Measurements from ENCODE around the gene SEC14L1. TPM values are rescaled to one million over a fixed set of nuclear protein-coding genes. Genes with fewer than 3 reads are reported as not detected.
"Not testable (repeated sequence)": the region's sequence is repeated elsewhere in the genome, so short reads cannot be mapped to it uniquely, and the experiment has no call there.

SEC14L1 gene
- total RNA-seq, 2 donors from 2014 or later: 91.6 to 117 TPM

GRCh38 chr17:77124192-77124889 lies 16.4 kb upstream of the SEC14L1 start:
- H3K9me3 Mint-ChIP-seq: no peaks in the 10 kb centered on the region
- no peak overlapping the region for H3K27ac Mint-ChIP-seq
- H3K36me3 Mint-ChIP-seq: no peaks in the 10 kb centered on the region
- H3K4me1 Mint-ChIP-seq (ENCODE audit: low read depth in 2 of 2): peaks cover 17 to 23% of the 10 kb centered on the region in 2 donors
- no peak overlapping the region for H3K4me3 Mint-ChIP-seq
- DNase-seq (ENCODE audit: low spot score) (no peak), ATAC-seq (no peak)
- no peaks in the 10 kb centered on the region for H3K27me3 Mint-ChIP-seq

DNA sequence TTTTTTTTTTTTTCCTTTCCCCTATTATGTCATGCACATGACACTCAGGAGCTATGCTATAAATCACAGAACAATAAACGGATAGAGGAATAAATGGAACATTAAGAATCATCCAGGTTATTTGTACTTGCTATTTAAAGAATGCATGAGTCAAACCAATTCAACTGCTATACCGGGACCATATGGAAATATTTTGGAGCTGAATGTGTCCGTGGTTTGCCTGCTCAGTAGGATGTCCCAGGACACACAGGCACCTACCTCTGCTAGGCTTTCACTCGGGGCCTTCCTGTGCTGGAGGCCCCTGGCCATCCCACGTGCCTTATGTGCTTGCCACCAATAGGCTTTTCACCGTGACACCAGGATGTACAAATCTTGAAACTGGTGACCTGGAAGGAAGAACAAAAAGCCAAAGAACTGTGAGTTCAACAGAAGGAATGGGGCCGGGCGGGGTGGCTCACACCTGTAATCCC lies 15.3 kb upstream of the SEC14L1 start:
- Mint-ChIP-seq H3K27ac (peak overlapping the region; percentile 46 to 50), H3K27me3 (no peaks in the 10 kb centered on the region), H3K36me3 (no peaks in the 10 kb centered on the region), H3K9me3 (no peaks in the 10 kb centered on the region), H3K4me1 (ENCODE audit: low read depth in 2 of 2) (peaks cover 17 to 27% of the 10 kb centered on the region in 2 donors), H3K4me3 (no peak overlapping the region)
- DNase-seq (ENCODE audit: low spot score) (no peak), ATAC-seq (no peak)

- DNase-seq (ENCODE audit: low spot score) (no peak), ATAC-seq (no peak)
- Mint-ChIP-seq H3K27ac (no peak overlapping the region), H3K27me3 (no peaks in the 10 kb centered on the region), H3K4me1 (ENCODE audit: low read depth in 2 of 2) (peaks cover 17 to 27% of the 10 kb centered on the region in 2 donors), H3K9me3 (no peaks in the 10 kb centered on the region), H3K4me3 (no peak overlapping the region), H3K36me3 (no peaks in the 10 kb centered on the region)
Observed at GRCh38 chr17:77126519-77126918, 14.2 kb upstream of the SEC14L1 start.

- Mint-ChIP-seq H3K27ac (peak overlapping the region; percentile 89 to 94), H3K4me1 (ENCODE audit: low read depth in 2 of 2) (peaks cover 17 to 23% of the 10 kb centered on the region in 2 donors), H3K4me3 (peak overlapping the region; percentile 79), H3K36me3 (no peaks in the 10 kb centered on the region), H3K27me3 (no peaks in the 10 kb centered on the region), H3K9me3 (no peaks in the 10 kb centered on the region)
- ATAC-seq: peak; percentile 92 to 97
- peak; percentile 72 for DNase-seq (ENCODE audit: low spot score)
Observed at GRCh38 chr17:77127735-77128361, 12.9 kb upstream of the SEC14L1 start.

GRCh38 chr17:77128896-77129567 lies 11.7 kb upstream of the SEC14L1 start:
- no peak for ATAC-seq
- H3K4me3 Mint-ChIP-seq: peak overlapping the region; percentile 4

GRCh38 chr17:77129568-77130301 lies 11.0 kb upstream of the SEC14L1 start:
- H3K36me3 Mint-ChIP-seq: no peaks in the 10 kb centered on the region
- H3K27me3 Mint-ChIP-seq: no peaks in the 10 kb centered on the region
- no peak overlapping the region for H3K4me3 Mint-ChIP-seq
- no peak for ATAC-seq
- H3K9me3 Mint-ChIP-seq: no peaks in the 10 kb centered on the region
- peaks cover 17 to 21% of the 10 kb centered on the region in 2 donors for H3K4me1 Mint-ChIP-seq (ENCODE audit: low read depth in 2 of 2)
- peak overlapping the region in 1 of 2 donors; percentile 50 for H3K27ac Mint-ChIP-seq
- no peak for DNase-seq (ENCODE audit: low spot score)

More at GRCh38 chr17:77128896-77129567, 11.7 kb upstream of the SEC14L1 start:
- Mint-ChIP-seq H3K4me1 (ENCODE audit: low read depth in 2 of 2) (peaks cover 17 to 23% of the 10 kb centered on the region in 2 donors), H3K27me3 (no peaks in the 10 kb centered on the region), H3K36me3 (no peaks in the 10 kb centered on the region), H3K27ac (peak overlapping the region; percentile 89 to 94), H3K9me3 (no peaks in the 10 kb centered on the region)
- no peak for DNase-seq (ENCODE audit: low spot score)

- H3K27ac Mint-ChIP-seq: no peak overlapping the region
- H3K27me3 Mint-ChIP-seq: no peaks in the 10 kb centered on the region
- DNase-seq (ENCODE audit: low spot score): no peak
- no peaks in the 10 kb centered on the region for H3K9me3 Mint-ChIP-seq
- no peak overlapping the region for H3K4me3 Mint-ChIP-seq
- no peak for ATAC-seq
- peaks cover 24 to 26% of the 10 kb centered on the region in 2 donors for H3K4me1 Mint-ChIP-seq (ENCODE audit: low read depth in 2 of 2)
- no peaks in the 10 kb centered on the region for H3K36me3 Mint-ChIP-seq
Observed at GRCh38 chr17:77130525-77130924, 10.2 kb upstream of the SEC14L1 start.

- H3K27me3 Mint-ChIP-seq: no peaks in the 10 kb centered on the region
- no peaks in the 10 kb centered on the region for H3K36me3 Mint-ChIP-seq
- peaks cover 35 to 36% of the 10 kb centered on the region in 2 donors for H3K4me1 Mint-ChIP-seq (ENCODE audit: low read depth in 2 of 2)
- H3K4me3 Mint-ChIP-seq: no peak overlapping the region
- H3K27ac Mint-ChIP-seq: no peak overlapping the region
- no peaks in the 10 kb centered on the region for H3K9me3 Mint-ChIP-seq
- DNase-seq (ENCODE audit: low spot score): no peak
- ATAC-seq: no peak
Observed at GRCh38 chr17:77131904-77132303, 8.9 kb upstream of the SEC14L1 start.

GRCh38 chr17:77132411-77133086 lies 8.2 kb upstream of the SEC14L1 start:
- H3K4me1 Mint-ChIP-seq (ENCODE audit: low read depth in 2 of 2): peaks cover 31 to 32% of the 10 kb centered on the region in 2 donors
- DNase-seq (ENCODE audit: low spot score) (peak; percentile 23), ATAC-seq (no peak)
- H3K27ac Mint-ChIP-seq: no peak overlapping the region
- no peaks in the 10 kb centered on the region for H3K9me3 Mint-ChIP-seq
- H3K36me3 Mint-ChIP-seq: peaks cover 2% of the 10 kb centered on the region
- H3K4me3 Mint-ChIP-seq: no peak overlapping the region
- H3K27me3 Mint-ChIP-seq: no peaks in the 10 kb centered on the region

DNA sequence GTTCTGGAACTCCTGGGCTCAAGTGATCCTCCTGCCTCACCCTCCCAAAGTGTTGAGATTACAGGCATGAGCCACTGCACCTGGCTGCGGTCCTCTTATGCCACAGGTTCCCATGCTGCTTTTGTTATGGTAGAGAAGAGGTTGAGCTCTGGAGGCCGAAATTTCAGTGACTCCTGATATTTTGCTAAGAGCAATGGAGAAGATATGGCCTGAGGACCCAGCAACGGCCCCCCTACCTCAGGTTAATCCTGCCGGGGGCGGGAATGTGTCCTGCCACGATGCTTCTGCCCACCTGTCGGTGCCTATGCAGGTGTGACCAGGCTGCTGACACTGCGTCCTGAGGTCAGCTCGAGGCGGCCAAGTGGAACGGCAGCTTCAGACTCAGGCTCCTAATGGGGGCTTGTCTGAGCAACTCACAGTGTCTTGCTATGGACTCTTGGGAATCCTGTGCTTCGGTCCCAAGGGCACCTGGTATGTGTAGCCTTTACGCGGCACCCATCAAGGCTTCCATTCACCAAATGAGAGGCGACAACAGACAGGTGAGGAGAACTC lies 7.6 kb upstream of the SEC14L1 start:
- H3K27ac Mint-ChIP-seq: no peak overlapping the region

DNA sequence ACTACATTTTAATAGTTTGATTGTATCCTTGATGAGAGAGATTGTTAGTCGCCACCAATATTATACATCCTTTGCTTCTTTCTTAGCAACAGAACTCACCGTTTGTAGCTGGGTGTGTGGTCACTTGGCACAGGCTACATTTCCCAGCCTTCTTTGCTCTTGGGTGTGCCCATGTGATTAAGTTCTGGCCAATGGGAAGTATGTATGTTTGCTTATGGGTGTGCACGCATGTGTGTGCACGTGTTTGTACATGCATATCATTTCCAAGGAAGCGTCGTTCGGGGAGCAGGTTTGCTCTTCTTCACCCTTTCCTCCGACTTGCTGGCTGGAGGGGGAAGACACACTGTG lies 4.4 kb upstream of the SEC14L1 start:
- peak overlapping the region; percentile 30 for H3K4me3 Mint-ChIP-seq
- H3K36me3 Mint-ChIP-seq: peaks cover 9% of the 10 kb centered on the region
- H3K9me3 Mint-ChIP-seq: no peaks in the 10 kb centered on the region
- H3K4me1 Mint-ChIP-seq (ENCODE audit: low read depth in 2 of 2): peaks cover 27 to 34% of the 10 kb centered on the region in 2 donors
- no peak for ATAC-seq
- DNase-seq (ENCODE audit: low spot score): no peak
- H3K27ac Mint-ChIP-seq: peak overlapping the region; percentile 80 to 84
- H3K27me3 Mint-ChIP-seq: no peaks in the 10 kb centered on the region

More for the DNA sequence above, 7.6 kb upstream of the SEC14L1 start:
- H3K27me3 Mint-ChIP-seq: no peaks in the 10 kb centered on the region
- H3K4me3 Mint-ChIP-seq: no peak overlapping the region
- ATAC-seq (no peak), DNase-seq (ENCODE audit: low spot score) (no peak)
- peaks cover 31 to 32% of the 10 kb centered on the region in 2 donors for H3K4me1 Mint-ChIP-seq (ENCODE audit: low read depth in 2 of 2)
- H3K36me3 Mint-ChIP-seq: peaks cover 8% of the 10 kb centered on the region
- H3K9me3 Mint-ChIP-seq: no peaks in the 10 kb centered on the region

DNA sequence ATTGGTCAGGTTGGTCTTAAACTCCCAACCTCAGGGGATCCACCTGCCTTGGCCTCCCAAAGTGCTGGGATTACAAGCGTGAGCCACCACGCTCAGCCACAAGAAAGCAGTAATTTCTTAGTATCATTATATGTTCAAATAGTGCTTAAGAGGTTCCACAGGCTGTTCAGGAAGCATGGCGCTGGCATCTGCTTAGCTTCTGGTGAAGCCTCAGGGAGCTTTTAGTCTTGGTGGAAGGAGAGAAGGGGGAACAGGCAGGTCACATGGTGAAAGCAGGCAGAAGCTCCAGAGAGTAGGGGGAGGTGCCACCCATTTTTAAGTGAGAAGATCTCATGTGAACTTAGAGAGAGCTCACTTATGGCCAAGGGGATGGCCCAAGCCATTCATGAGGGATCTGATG lies 3.7 kb upstream of the SEC14L1 start:
- Mint-ChIP-seq H3K36me3 (peaks cover 9% of the 10 kb centered on the region), H3K27me3 (no peaks in the 10 kb centered on the region), H3K4me3 (no peak overlapping the region), H3K4me1 (ENCODE audit: low read depth in 2 of 2) (peaks cover 30 to 40% of the 10 kb centered on the region in 2 donors), H3K27ac (peak overlapping the region; percentile 80 to 88), H3K9me3 (no peaks in the 10 kb centered on the region)
- DNase-seq (ENCODE audit: low spot score): no peak
- ATAC-seq: no peak

- not testable (repeated sequence) for H3K9me3 Mint-ChIP-seq; ATAC-seq; DNase-seq (ENCODE audit: low spot score); H3K27me3 Mint-ChIP-seq
- peak overlapping the region; percentile 68 for H3K4me3 Mint-ChIP-seq
- peak overlapping the region; percentile 80 to 88 for H3K27ac Mint-ChIP-seq
- H3K4me1 Mint-ChIP-seq (ENCODE audit: low read depth in 2 of 2): peaks cover 35 to 48% of the 10 kb centered on the region in 2 donors
- peaks cover 13% of the 10 kb centered on the region for H3K36me3 Mint-ChIP-seq
Observed at GRCh38 chr17:77137886-77138285, 2.9 kb upstream of the SEC14L1 start.

Measured in natural killer cell treated with Interleukin-12 subunit alpha and Interleukin-12 subunit beta and Interleukin-15 and Interleukin-18, amount 100 ng/mL, for 72 hours (primary cell).